Rectal smooth muscle tissue (tissue), 1 donor: ENCODE results near the gene CSNK2A2.

Source experiments
- H3K27ac ChIP-seq: one replicate; pipeline ENCODE4 v1.7.0; 2013; ENCODE audit warnings: low read depth, low read length, inconsistent platforms
- H3K27me3 ChIP-seq: one replicate; pipeline ENCODE4 v1.7.0; 2013; ENCODE audit warnings: low read length; ENCODE audit not compliant: control insufficient read depth, insufficient read depth
- H3K36me3 ChIP-seq: one replicate; pipeline ENCODE4 v1.7.0; 2013; ENCODE audit warnings: low read length; ENCODE audit not compliant: control insufficient read depth, insufficient read depth
- H3K4me1 ChIP-seq: one replicate; pipeline ENCODE4 v1.7.0; 2013; ENCODE audit warnings: low read length; ENCODE audit not compliant: control insufficient read depth, insufficient read depth
- H3K4me3 ChIP-seq: one replicate; pipeline ENCODE4 v1.7.0; 2013; ENCODE audit warnings: low read length
- H3K9ac ChIP-seq: one replicate; pipeline ENCODE4 v1.7.0; 2013; ENCODE audit warnings: low read length

CSNK2A2 gene

GRCh38 chr16:58155839-58156238 is 42.1 kb downstream of the CSNK2A2 start:
- H3K9ac ChIP-seq, result no peak overlapping the region
- H3K4me1 ChIP-seq, result no peaks in the 10 kb centered on the region
- no peak overlapping the region for H3K27ac ChIP-seq
- H3K4me3 ChIP-seq, result no peak overlapping the region
- peaks cover 5% of the 10 kb centered on the region for H3K36me3 ChIP-seq
- H3K27me3 ChIP-seq, result no peaks in the 10 kb centered on the region

- Histone ChIP-seq H3K36me3 (peaks cover 2% of the 10 kb centered on the region), H3K4me1 (no peaks in the 10 kb centered on the region), H3K9ac (no peak overlapping the region), H3K4me3 (no peak overlapping the region), H3K27ac (no peak overlapping the region), H3K27me3 (no peaks in the 10 kb centered on the region)
These were observed 43.6 kb downstream of the CSNK2A2 start for GRCh38 chr16:58154345-58154744.

GRCh38 chr16:58152246-58152868 is 45.5 kb downstream of the CSNK2A2 start:
- H3K4me1 ChIP-seq, result no peaks in the 10 kb centered on the region
- no peak overlapping the region for H3K4me3 ChIP-seq
- no peaks in the 10 kb centered on the region for H3K36me3 ChIP-seq
- no peaks in the 10 kb centered on the region for H3K27me3 ChIP-seq
- no peak overlapping the region for H3K9ac ChIP-seq
- no peak overlapping the region for H3K27ac ChIP-seq

GRCh38 chr16:58148526-58148925 is 49.4 kb downstream of the CSNK2A2 start:
- no peaks in the 10 kb centered on the region for H3K4me1 ChIP-seq
- H3K27ac ChIP-seq, result no peak overlapping the region
- H3K36me3 ChIP-seq, result no peaks in the 10 kb centered on the region
- no peaks in the 10 kb centered on the region for H3K27me3 ChIP-seq
- no peak overlapping the region for H3K9ac ChIP-seq
- H3K4me3 ChIP-seq, result no peak overlapping the region

GRCh38 chr16:58148099-58148498 is 49.8 kb downstream of the CSNK2A2 start:
- Histone ChIP-seq H3K27me3 (no peaks in the 10 kb centered on the region), H3K27ac (no peak overlapping the region), H3K4me1 (no peaks in the 10 kb centered on the region), H3K9ac (no peak overlapping the region), H3K4me3 (no peak overlapping the region), H3K36me3 (no peaks in the 10 kb centered on the region)

- no peaks in the 10 kb centered on the region for H3K36me3 ChIP-seq
- H3K4me1 ChIP-seq, result no peaks in the 10 kb centered on the region
- no peaks in the 10 kb centered on the region for H3K27me3 ChIP-seq
- H3K9ac ChIP-seq, result no peak overlapping the region
- H3K4me3 ChIP-seq, result no peak overlapping the region
- no peak overlapping the region for H3K27ac ChIP-seq
These were observed 59.1 kb downstream of the CSNK2A2 start for GRCh38 chr16:58138852-58139251.

GRCh38 chr16:58137581-58137980 is 60.3 kb downstream of the CSNK2A2 start:
- Histone ChIP-seq H3K4me1 (no peaks in the 10 kb centered on the region), H3K27me3 (no peaks in the 10 kb centered on the region), H3K9ac (no peak overlapping the region), H3K36me3 (no peaks in the 10 kb centered on the region), H3K27ac (no peak overlapping the region), H3K4me3 (no peak overlapping the region)

GRCh38 chr16:58129097-58129936 is 68.6 kb downstream of the CSNK2A2 start, which contains the start of gene CFAP20:
Gene CFAP20, minus strand, starts transcription at chr16:58129381. Its CDS starts 266 bp downstream, at chr16:58129115.
- Histone ChIP-seq H3K27ac (peak within 1 kb of the TSS; percentile 85), H3K9ac (peak within 1 kb of the TSS; percentile 57), H3K4me1 (peaks cover 21% of the 10 kb centered on the region), H3K27me3 (no peaks in the 10 kb centered on the region), H3K4me3 (peak within 1 kb of the TSS; percentile 97), H3K36me3 (no peaks in the 10 kb centered on the region)

GRCh38 chr16:58128711-58129096 is 69.2 kb downstream of the CSNK2A2 start:
- no peaks in the 10 kb centered on the region for H3K27me3 ChIP-seq
- H3K9ac ChIP-seq, result peak overlapping the region; percentile 57
- no peaks in the 10 kb centered on the region for H3K36me3 ChIP-seq
- H3K4me3 ChIP-seq, result peak overlapping the region; percentile 97
- H3K27ac ChIP-seq, result peak overlapping the region; percentile 85
- peaks cover 21% of the 10 kb centered on the region for H3K4me1 ChIP-seq

GRCh38 chr16:58128181-58128631 is 69.7 kb downstream of the CSNK2A2 start:
- Histone ChIP-seq H3K27me3 (no peaks in the 10 kb centered on the region), H3K36me3 (no peaks in the 10 kb centered on the region), H3K4me1 (peaks cover 21% of the 10 kb centered on the region), H3K27ac (no peak overlapping the region), H3K9ac (no peak overlapping the region), H3K4me3 (peak overlapping the region; percentile 97)

GRCh38 chr16:58127634-58128033 is 70.3 kb downstream of the CSNK2A2 start:
- Histone ChIP-seq H3K4me3 (peak overlapping the region; percentile 97), H3K27me3 (no peaks in the 10 kb centered on the region), H3K36me3 (no peaks in the 10 kb centered on the region), H3K9ac (no peak overlapping the region), H3K4me1 (peaks cover 21% of the 10 kb centered on the region), H3K27ac (peak overlapping the region; percentile 57)

GRCh38 chr16:58127033-58127556 is 70.8 kb downstream of the CSNK2A2 start:
- H3K9ac ChIP-seq, result no peak overlapping the region
- H3K27ac ChIP-seq, result peak overlapping the region; percentile 57

More at GRCh38 chr16:58127033-58127556, 70.8 kb downstream of the CSNK2A2 start:
- H3K4me1 ChIP-seq, result peaks cover 21% of the 10 kb centered on the region
- peak overlapping the region; percentile 97 for H3K4me3 ChIP-seq
- no peaks in the 10 kb centered on the region for H3K36me3 ChIP-seq
- no peaks in the 10 kb centered on the region for H3K27me3 ChIP-seq
